H1 (cell line): ENCODE results near the gene KLHL33. TPM values are rescaled to one million over a fixed set of nuclear protein-coding genes. Genes with fewer than 3 reads are reported as not detected.

Experiments
- CTCF ChIA-PET: fragments of 300-600 bp; sonication (Branson Sonifier 250); formaldehyde crosslinking; loops from one replicate; lab custom pipeline; 2021; ENCODE audit not compliant: partially characterized antibody; lab: Charles Lee
- POLR2A ChIA-PET: fragments of 300-600 bp; sonication (Branson Sonifier 250); formaldehyde crosslinking; loops from one replicate; lab custom pipeline; 2021; ENCODE audit warnings: inconsistent platforms; ENCODE audit not compliant: partially characterized antibody; lab: Charles Lee
- DNase-seq, 2 experiments: peaks; one replicate each; pipeline versions ENCODE4 v3.0.0 to v3.0.0-alpha.2; 2010 to 2022; ENCODE audit warnings: low spot score in 2 of 2, low read depth in 1 of 2, mixed read lengths in 1 of 2
- FAIRE-seq: peaks from 2 replicates; lab custom pipeline; 2011; peaks lifted over from hg19 to GRCh38; lab: Jason Lieb, UNC
- H2AFZ ChIP-seq: 2 replicates; pipeline ENCODE4 v1.8.1; 2012; ENCODE audit warnings: low read length, inconsistent platforms
- H2AK5ac ChIP-seq: 2 replicates; pipeline ENCODE4 v1.6.1; 2013; ENCODE audit warnings: low read depth, low read length
- H2BK120ac ChIP-seq: replicated peaks from 2 replicates; pipeline ENCODE3; 2013; ENCODE audit warnings: low read depth, low read length, inconsistent platforms
- H2BK12ac ChIP-seq: 2 replicates; pipeline ENCODE4 v1.6.1; 2013; ENCODE audit warnings: low read depth, low read length
- H2BK15ac ChIP-seq: 2 replicates; pipeline ENCODE4 v1.6.1; 2013; ENCODE audit warnings: low read length
- H2BK20ac ChIP-seq: 2 replicates; pipeline ENCODE4 v1.6.1; 2013; ENCODE audit warnings: low read length
- H2BK5ac ChIP-seq: 2 replicates; pipeline ENCODE4 v1.6.1; 2013; ENCODE audit warnings: low read depth, low read length
- H3K14ac ChIP-seq: 2 replicates; pipeline ENCODE4 v1.6.1; 2013; ENCODE audit warnings: inconsistent platforms; ENCODE audit not compliant: insufficient read length
- H3K18ac ChIP-seq: 2 replicates; pipeline ENCODE4 v1.6.1; 2013; ENCODE audit warnings: low read length; ENCODE audit errors: extremely low read depth
- H3K23ac ChIP-seq: 2 replicates; pipeline ENCODE4 v1.6.1; 2013; ENCODE audit warnings: inconsistent platforms; ENCODE audit not compliant: insufficient read length
- H3K23me2 ChIP-seq: 2 replicates; pipeline ENCODE4 v1.6.1; 2013; ENCODE audit warnings: low read depth, low read length
- H3K27ac ChIP-seq: 2 replicates; pipeline ENCODE4 v1.6.1; 2011; ENCODE audit warnings: low read depth, low read length, inconsistent platforms
- H3K27me3 ChIP-seq, 4 experiments: replicated peaks in 1 of 4; 1 replicate in 1 of 4; 2 replicates in 3 of 4; pipeline versions ENCODE4 v1.6.1 to v1.8.1; 2011 to 2013; ENCODE audit warnings: low read length in 3 of 4, mild to moderate bottlenecking in 3 of 4, inconsistent platforms in 2 of 4, mixed read lengths in 2 of 4, moderate library complexity in 1 of 4; ENCODE audit not compliant: control insufficient read depth in 3 of 4, insufficient read depth in 3 of 4; ENCODE audit errors: extremely low read depth in 1 of 4
- H3K36me3 ChIP-seq, 4 experiments: 2 replicates each; pipeline versions ENCODE4 v1.6.1 to v1.8.1; 2011 to 2013; ENCODE audit warnings: mild to moderate bottlenecking in 4 of 4, low read length in 3 of 4, moderate library complexity in 2 of 4, control low read depth in 1 of 4, inconsistent platforms in 1 of 4; ENCODE audit not compliant: insufficient read depth in 4 of 4, control insufficient read depth in 2 of 4
- H3K4ac ChIP-seq: replicated peaks from 2 replicates; pipeline ENCODE3; 2013; ENCODE audit warnings: low read length, low read depth, mixed read lengths, inconsistent platforms; ENCODE audit not compliant: insufficient read length
- H3K4me1 ChIP-seq, 4 experiments: replicated peaks in 1 of 4; 1 replicate in 1 of 4; 2 replicates in 3 of 4; pipeline versions ENCODE4 v1.6.1 to v1.8.1; 2011 to 2013; ENCODE audit warnings: low read length in 3 of 4, inconsistent platforms in 2 of 4, mixed read lengths in 1 of 4; ENCODE audit not compliant: insufficient read depth in 4 of 4, control insufficient read depth in 3 of 4
- H3K4me2 ChIP-seq, 2 experiments: 2 replicates each; pipeline versions ENCODE4 v1.6.1 to v1.8.1; 2011 to 2013; ENCODE audit warnings: low read depth in 2 of 2, low read length in 2 of 2, control low read depth in 1 of 2, inconsistent platforms in 1 of 2, mild to moderate bottlenecking in 1 of 2; ENCODE audit not compliant: insufficient read depth in 1 of 2
- H3K4me3 ChIP-seq, 4 experiments: fragments of 200-600, 300-600 bp in 1 of 4; sonication (generic), shearing (Covaris generic), sonication (Bioruptor Twin) in 1 of 4; 2 replicates each; pipeline versions ENCODE4 v1.5.1 to v1.8.1; 2011 to 2016; ENCODE audit warnings: low read length in 4 of 4, low read depth in 3 of 4, control low read depth in 2 of 4, inconsistent platforms in 2 of 4, mild to moderate bottlenecking in 2 of 4, mixed read lengths in 1 of 4, moderate library complexity in 1 of 4; ENCODE audit not compliant: insufficient read depth in 2 of 4; ENCODE audit errors: extremely low read depth in 1 of 4
- H3K56ac ChIP-seq: replicated peaks from 2 replicates; pipeline ENCODE3; 2013; ENCODE audit warnings: low read depth, mild to moderate bottlenecking, mixed read lengths, low read length, inconsistent platforms; ENCODE audit not compliant: insufficient read length
- H3K79me1 ChIP-seq: 2 replicates; pipeline ENCODE4 v1.6.1; 2013; ENCODE audit warnings: low read depth, low read length, control low read depth
- H3K79me2 ChIP-seq, 2 experiments: 2 replicates each; pipeline versions ENCODE4 v1.6.1 to v1.8.1; 2012 to 2013; ENCODE audit warnings: low read length in 2 of 2, mild to moderate bottlenecking in 2 of 2, inconsistent platforms in 1 of 2; ENCODE audit not compliant: insufficient read depth in 2 of 2, control insufficient read depth in 1 of 2
- H3K9ac ChIP-seq, 4 experiments: replicated peaks in 1 of 4; 1 replicate in 1 of 4; 2 replicates in 3 of 4; pipeline versions ENCODE4 v1.6.1 to v1.8.1; 2011 to 2013; ENCODE audit warnings: low read depth in 3 of 4, low read length in 3 of 4, control low read depth in 2 of 4, mild to moderate bottlenecking in 2 of 4, moderate library complexity in 2 of 4, inconsistent platforms in 1 of 4; ENCODE audit errors: extremely low read depth in 1 of 4
- H3K9me3 ChIP-seq, 2 experiments: 2 replicates each; pipeline versions ENCODE4 v1.6.1 to v1.8.1; 2012 to 2013; ENCODE audit warnings: mild to moderate bottlenecking in 2 of 2, moderate library complexity in 2 of 2, control low read depth in 1 of 2, inconsistent platforms in 1 of 2, low read depth in 1 of 2, low read length in 1 of 2, mixed read lengths in 1 of 2; ENCODE audit not compliant: insufficient read depth in 2 of 2
- H4K20me1 ChIP-seq, 2 experiments: replicated peaks in 1 of 2; 2 replicates each; pipeline versions ENCODE3 to v1.8.1; 2011 to 2013; ENCODE audit warnings: inconsistent platforms in 2 of 2, low read length in 2 of 2, mild to moderate bottlenecking in 1 of 2; ENCODE audit not compliant: insufficient read depth in 2 of 2, control insufficient read depth in 1 of 2
- H4K5ac ChIP-seq: 2 replicates; pipeline ENCODE4 v1.6.1; 2013; ENCODE audit warnings: low read length, low read depth, mixed read lengths, inconsistent platforms; ENCODE audit not compliant: insufficient read length
- H4K8ac ChIP-seq: 2 replicates; pipeline ENCODE4 v1.8.0; 2013; ENCODE audit warnings: mild to moderate bottlenecking, moderate library complexity, low read length, inconsistent platforms; ENCODE audit not compliant: insufficient read depth; ENCODE audit errors: extremely low read depth
- H4K91ac ChIP-seq: replicated peaks from 2 replicates; pipeline ENCODE3; 2013; ENCODE audit warnings: low read length, mixed read lengths, inconsistent platforms; ENCODE audit not compliant: insufficient read length
- CHD1 ChIP-seq: IDR thresholded peaks from 2 replicates; pipeline ENCODE4 v1.6.1; 2012; ENCODE audit warnings: low read depth, low read length, improper control_type of control experiment
- POLR2A ChIP-seq, 2 experiments: IDR thresholded peaks; 1 replicate in 1 of 2; 2 replicates in 1 of 2; pipeline ENCODE4 v1.6.1; 2011; ENCODE audit warnings: low read depth in 2 of 2, low read length in 2 of 2, mild to moderate bottlenecking in 2 of 2; ENCODE audit errors: control extremely low read depth in 1 of 2
- WGBS, 2 experiments: shearing (Covaris generic) in 1 of 2; methylation state at CpG; one replicate each; pipeline versions ENCODE4 v1.1.6 to v1.1.7; 2013 to 2015; ENCODE audit warnings: low lambda C conversion rate in 2 of 2, mixed read lengths in 2 of 2, inconsistent platforms in 1 of 2, low coverage in 1 of 2, missing lambda C conversion rate in 1 of 2; ENCODE audit not compliant: insufficient replicate concordance in 2 of 2, insufficient coverage in 1 of 2, insufficient read length in 1 of 2; ENCODE audit errors: extremely low coverage in 1 of 2, missing lambda C conversion rate in 1 of 2; 5-methylcytosine and 5-hydroxymethylcytosine counted together
- polyA plus RNA-seq, 7 experiments: library from polyadenylated mRNA; depleted of rRNA in 3 of 7; stranded (reverse) in 5 of 7; unstranded in 2 of 7; fragments of >200 nt in 5 of 7; fragments of 200-250 nt in 2 of 7; gene quantifications; 1 replicate in 5 of 7; 2 replicates in 1 of 7; 4 replicates in 1 of 7; pipeline versions ENCODE4 v1.2.1 to v1.2.3, GENCODE V29; 2011 to 2013; ENCODE audit warnings: missing spikeins in 2 of 7, mixed read lengths in 2 of 7
- total RNA-seq: library from RNA; stranded (reverse); fragmentation: NEBNext Ultra II Directional; extraction: Animal tissue kit (Norgen Biotek cat#: 25700); gene quantifications from 2 replicates; pipeline ENCODE4 v1.2.1, GENCODE V29; 2021

Gene KLHL33
- total and polyA plus RNA-seq, 2 of the 8 experiments (the other 6 are each of a cell fraction or from before 2014, with no cell fraction given) = 0.11 to 0.17 TPM

- Histone ChIP-seq H3K79me1 (peaks cover 12% of the 10 kb centered on the region; the same call in 1 of the 2 replicates), H3K27ac (peak overlapping the region; percentile 36; the same call in 1 of the 2 replicates), H2BK5ac (0 out of 2 replicates have a peak overlapping the region, but pooled peaks have one; percentile 86), H3K9me3 (no peaks in the 10 kb centered on the region), H4K8ac (no peak overlapping the region), H2AK5ac (no peak overlapping the region), H4K91ac (no peak overlapping the region), H4K5ac (no peak overlapping the region), H3K27me3 (no peaks in the 10 kb centered on the region), H3K79me2 (peaks cover 14 to 36% of the 10 kb centered on the region in 2 experiments; a peak in 3 of 4 replicates), H3K23ac (no peak overlapping the region), H3K9ac (peak overlapping the region; percentile 64 to 95 (median 92)), H2BK120ac (no peak overlapping the region), H2BK12ac (peak overlapping the region; percentile 93; the same call in 1 of the 2 replicates), H3K18ac (peak overlapping the region; percentile 85), H2BK20ac (no peak overlapping the region), H3K14ac (no peak overlapping the region), H3K4me3 (peak overlapping the region; percentile 85 to 97 (median 90); a peak in 7 of 8 replicates), H3K4ac (no peak overlapping the region), H3K36me3 (peaks cover 18 to 32% (median 29%) of the 10 kb centered on the region in 4 experiments; a peak in 7 of 8 replicates), H4K20me1 (peaks cover 4 to 9% of the 10 kb centered on the region in 2 experiments), H3K56ac (no peak overlapping the region), H2AFZ (peak overlapping the region; percentile 52; the same call in 1 of the 2 replicates), H3K4me1 (peaks cover 0 to 5% (median 2%) of the 10 kb centered on the region in 4 experiments; a peak in 3 of 7 replicates), H2BK15ac (0 out of 2 replicates have a peak overlapping the region, but pooled peaks have one; percentile 76), H3K4me2 (peak overlapping the region; percentile 92 to 100), H3K23me2 (peaks cover 10% of the 10 kb centered on the region)
- no peak for FAIRE-seq
- WGBS, 2 experiments = 17% methylated on average over 2 of the region's 2 CpGs; no CpG with 5 or more reads in 1 of the 2 experiments
- DNase-seq = no peak
- ChIA-PET POLR2A (interaction anchor here (1.1 to 6.7 kb wide), 21 partner anchors 8 to 214 kb away, joined by 3 to 88 read pairs (median 9); partner anchors contain the start of genes APEX1, KLHL33, OSGEP and PARP2), CTCF (interaction anchor here (1.7 kb wide), 1 partner anchor 135 kb away, joined by 10 read pairs; no protein-coding TSS in a partner anchor)
- TF ChIP-seq CHD1 (no peak), POLR2A (IDR thresholded peaks at IDR 0.05; ENCODE audit: control extremely low read depth in 1 of 2, low read depth in 2 of 2, low read length in 2 of 2) (no peak; a peak in 1 of 3 replicates)
Measured at GRCh38 chr14:20470603-20470901, 34.6 kb upstream of the KLHL33 start.
